ENCODE data around the gene TWIST1.

GRCh38 chr7:19146699-19147098 lies 29.3 kb upstream of the TWIST1 start:
- TF ChIP-seq FOXM1 (IDR thresholded peaks at IDR 0.05; ENCODE audit: borderline replicate concordance, low read depth) (no peak), MAX (IDR thresholded peaks at IDR 0.05) (no peak), CEBPB (IDR thresholded peaks at IDR 0.05) (no peak), NFIC (IDR thresholded peaks at IDR 0.05) (no peak), REST (IDR thresholded peaks at IDR 0.05; ENCODE audit: low read depth) (peak; percentile 93), TEAD4 (IDR thresholded peaks at IDR 0.05) (no peak), YY1 (IDR thresholded peaks at IDR 0.05; ENCODE audit: low read depth) (no peak), USF1 (IDR thresholded peaks at IDR 0.05) (no peak), ZBTB7A (IDR thresholded peaks at IDR 0.05; ENCODE audit: low read depth) (no peak), EP300 (IDR thresholded peaks at IDR 0.05; ENCODE audit: borderline replicate concordance) (no peak), CREB1 (IDR thresholded peaks at IDR 0.05; ENCODE audit: low read depth) (no peak), EGR1 (IDR thresholded peaks at IDR 0.05) (no peak)
